Eye (tissue), 1 donor: ENCODE measurements around the gene GPRIN1.
A peak's percentile ranks its signal among the peaks of the same experiment; 100 is the strongest.

Source experiments
- DNase-seq: peaks from one replicate; pipeline ENCODE4 v3.0.0-alpha.2; 2015

Gene GPRIN1

DNA sequence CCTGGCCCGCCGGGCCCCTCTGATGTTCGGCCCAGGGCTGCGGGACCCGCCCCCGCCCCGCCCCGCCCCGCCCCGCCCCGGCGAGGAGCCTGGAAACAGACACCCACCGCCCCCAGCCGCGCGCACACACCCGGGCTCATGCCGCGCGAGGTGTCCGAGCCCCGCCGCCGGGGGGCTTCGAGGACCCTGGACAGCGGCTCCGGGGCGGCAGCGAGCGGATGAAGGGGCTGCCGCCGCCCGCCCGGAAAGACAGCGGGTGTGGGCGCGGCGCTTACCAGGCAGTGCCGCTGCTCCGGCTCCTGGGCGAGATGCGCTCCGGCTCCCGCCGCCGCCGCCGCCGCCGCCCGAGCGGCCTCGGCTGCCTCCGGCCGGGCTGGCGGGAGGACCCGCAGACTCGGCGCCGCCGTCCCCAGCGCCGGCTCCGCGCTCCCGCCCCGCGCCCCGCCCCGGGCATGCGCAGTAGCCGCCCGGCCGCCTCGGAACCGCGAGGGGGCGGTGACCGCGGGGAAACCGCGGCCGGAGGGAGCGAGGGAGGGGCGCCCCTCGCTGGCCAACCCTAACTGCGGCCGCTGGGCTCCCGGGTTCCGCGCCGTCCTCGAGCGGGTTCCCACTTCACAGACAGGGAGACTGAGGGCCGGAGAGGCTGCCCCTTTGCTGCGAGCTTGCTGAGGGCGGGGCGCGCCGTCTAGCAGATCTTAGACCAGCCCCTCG, at the start of gene GPRIN1:
Gene GPRIN1, minus strand, starts transcription at position 433 of the 711 bp plus-strand sequence. CDS start 10,322 bp downstream, outside the sequence.
- peak; percentile 84 for DNase-seq

GRCh38 chr5:176659512-176659839, 49.5 kb upstream of the GPRIN1 start:
- DNase-seq = no peak

- no peak for DNase-seq
Measured at GRCh38 chr5:176658817-176659511, 49.0 kb upstream of the GPRIN1 start.

DNA sequence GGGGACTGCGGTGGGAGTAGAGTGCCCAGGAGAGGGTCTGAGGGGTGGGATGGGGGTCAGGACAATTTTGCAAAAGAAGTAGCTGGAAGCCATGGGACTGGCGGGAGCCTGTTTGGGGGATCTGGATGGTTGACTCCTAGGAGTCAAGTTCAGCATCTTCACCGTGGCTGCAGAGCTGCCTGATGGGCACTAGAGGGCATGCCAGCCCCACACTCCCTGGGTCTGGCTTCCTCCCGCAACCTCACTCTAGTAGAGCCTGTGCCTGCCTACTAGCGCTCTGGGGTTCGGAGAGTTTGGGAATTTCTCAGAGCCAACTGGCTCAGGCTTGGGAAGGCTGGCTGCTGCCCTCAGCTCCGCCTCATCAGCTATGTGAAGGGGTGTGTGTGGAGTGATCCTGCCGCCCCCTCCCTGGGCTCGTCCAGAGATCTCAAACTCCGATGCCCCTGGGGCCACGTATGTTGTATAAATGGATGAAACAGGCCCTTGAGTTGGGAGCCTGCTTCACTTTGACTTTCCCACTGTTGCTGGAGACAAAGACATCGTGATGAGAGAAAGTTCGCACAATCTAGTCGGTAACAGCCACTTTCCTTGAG, 48.1 kb upstream of the GPRIN1 start:
- peak; percentile 84 for DNase-seq

DNA sequence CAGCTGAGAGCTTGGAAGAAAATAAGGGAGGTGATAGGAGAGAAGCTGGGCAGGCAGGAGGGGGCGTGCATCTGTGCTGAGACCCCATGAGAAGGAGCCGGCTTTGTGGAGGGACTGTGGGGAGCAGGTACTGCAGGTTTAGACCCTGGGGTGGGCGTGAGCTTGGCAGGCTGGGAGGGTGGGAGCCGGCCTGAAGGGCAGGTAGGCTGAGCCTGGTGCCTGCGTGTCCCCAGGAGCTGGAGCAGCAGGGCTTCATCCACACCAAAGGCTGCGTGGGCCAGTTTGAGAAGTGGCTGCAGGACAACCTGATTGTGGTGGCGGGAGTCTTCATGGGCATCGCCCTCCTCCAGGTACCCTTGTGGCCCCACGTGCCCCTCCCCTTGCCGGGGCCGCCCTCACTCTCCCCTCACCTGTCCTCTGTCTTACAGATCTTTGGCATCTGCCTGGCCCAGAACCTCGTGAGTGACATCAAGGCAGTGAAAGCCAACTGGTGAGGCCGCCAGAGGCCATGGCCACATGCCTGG, 46.6 kb upstream of the GPRIN1 start:
- no peak for DNase-seq

DNA sequence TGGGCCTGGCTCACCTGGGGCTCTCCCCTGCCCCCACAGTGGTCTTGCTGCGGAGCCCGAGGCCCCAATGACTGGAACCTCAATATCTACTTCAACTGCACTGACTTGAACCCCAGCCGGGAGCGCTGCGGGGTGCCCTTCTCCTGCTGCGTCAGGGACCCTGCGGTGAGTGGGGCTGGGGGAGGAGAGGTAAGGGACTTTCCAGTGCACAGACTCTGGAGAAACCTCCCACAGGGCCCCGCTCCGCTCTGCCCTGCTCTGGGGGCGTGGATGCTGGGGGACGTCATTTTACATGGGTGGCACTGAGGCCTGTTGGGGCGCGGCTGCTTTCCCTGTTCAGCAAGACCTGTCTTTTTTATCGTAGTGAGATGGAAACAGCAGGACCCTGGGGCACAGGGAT, 44.9 kb upstream of the GPRIN1 start:
- DNase-seq = no peak

- DNase-seq = no peak
Measured at GRCh38 chr5:176653401-176654385, 43.7 kb upstream of the GPRIN1 start.

- no peak for DNase-seq
Measured at GRCh38 chr5:176652136-176652535, 42.2 kb upstream of the GPRIN1 start.

DNA sequence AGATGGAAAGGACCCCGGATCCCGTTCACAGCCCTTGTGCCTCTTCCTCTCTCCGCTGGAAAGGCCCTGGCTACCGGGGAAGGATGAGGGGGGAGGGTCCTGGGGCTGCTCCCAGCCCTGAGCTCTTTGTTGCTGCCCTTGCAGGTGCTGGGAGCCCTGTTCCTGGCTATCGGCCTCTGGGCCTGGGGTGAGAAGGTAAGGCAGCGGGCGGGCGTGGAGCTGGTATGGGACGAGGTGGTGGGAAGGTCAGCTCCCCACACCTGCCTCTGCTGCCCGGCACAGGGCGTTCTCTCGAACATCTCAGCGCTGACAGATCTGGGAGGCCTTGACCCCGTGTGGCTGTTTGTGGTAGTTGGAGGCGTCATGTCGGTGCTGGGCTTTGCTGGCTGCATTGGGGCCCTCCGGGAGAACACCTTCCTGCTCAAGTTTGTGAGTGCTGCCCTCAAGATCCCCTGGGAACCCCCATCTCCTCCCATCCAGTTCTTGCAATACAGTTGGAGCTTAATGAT, 41.6 kb upstream of the GPRIN1 start:
- no peak for DNase-seq

DNA sequence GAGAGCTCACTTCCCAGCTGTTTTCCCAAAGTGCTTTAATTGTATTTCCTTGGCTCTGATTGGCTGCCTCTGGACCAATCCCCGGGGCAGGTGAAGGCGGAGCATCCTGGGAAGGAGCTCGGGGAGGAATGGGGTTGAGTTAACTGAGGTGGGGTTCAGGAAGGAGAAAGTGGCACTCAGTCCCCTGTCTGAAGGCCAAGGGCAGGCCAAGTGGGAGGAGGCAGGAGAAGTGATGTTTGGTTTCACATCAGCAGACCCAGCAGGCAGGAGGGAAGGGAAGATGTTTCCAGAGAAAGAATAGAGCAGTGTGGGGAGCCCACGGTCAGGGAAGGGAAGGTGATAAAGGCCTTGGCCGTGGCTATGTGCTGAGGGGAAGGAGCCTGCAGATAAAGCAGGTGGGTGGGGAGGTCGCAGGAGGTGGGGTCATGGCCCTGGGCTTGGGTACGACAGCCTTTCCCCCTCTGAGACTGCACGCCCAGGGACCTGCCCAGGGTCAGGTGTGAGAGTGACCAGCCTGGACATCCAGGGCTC, 40.5 kb upstream of the GPRIN1 start:
- no peak for DNase-seq

GRCh38 chr5:176648474-176649194, 38.7 kb upstream of the GPRIN1 start:
- DNase-seq = no peak

- DNase-seq = peak; percentile 67
Measured at GRCh38 chr5:176647843-176648473, 38.0 kb upstream of the GPRIN1 start.

DNA sequence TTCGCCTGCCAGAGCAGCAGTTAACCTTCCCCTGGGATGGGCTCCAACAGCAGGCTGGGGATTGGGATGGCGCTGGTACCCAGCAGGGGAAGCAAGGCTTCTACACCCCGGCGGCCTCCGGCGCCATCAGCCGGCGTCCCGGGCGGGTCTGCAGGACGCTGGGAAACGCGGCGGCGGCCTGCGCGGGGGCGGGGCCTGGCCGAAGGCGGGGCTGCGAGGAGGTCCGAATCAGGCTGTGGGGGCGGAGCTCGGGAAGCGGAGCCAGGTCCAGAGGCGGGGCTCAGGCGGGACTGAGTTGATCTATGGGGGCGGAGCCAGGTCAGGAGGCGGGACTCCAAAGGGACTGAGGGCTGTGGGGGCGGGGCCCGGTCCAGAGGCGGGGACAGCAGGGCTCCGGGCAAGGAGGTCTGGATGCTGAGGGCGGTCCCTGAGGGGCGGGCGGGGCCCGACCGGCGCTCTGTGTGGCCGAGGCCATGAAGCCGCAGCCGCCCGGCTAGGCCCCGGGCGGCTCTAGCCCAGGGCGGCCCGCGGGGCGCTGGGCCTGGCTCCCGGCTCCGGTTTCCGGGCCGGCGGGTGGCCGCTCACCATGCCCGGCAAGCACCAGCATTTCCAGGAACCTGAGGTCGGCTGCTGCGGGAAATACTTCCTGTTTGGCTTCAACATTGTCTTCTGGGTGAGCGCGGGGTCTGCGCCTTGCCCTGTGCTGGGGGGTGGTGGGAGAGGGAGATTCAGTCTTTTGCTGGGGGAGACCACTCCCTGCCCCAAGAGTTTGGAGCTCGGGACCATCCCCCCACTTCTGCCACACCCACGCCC, 37.3 kb upstream of the GPRIN1 start, which contains the start of gene TSPAN17:
Gene TSPAN17, plus strand, starts transcription at position 455 of the 813 bp plus-strand sequence. Its CDS starts 132 bp downstream, at position 587.
- DNase-seq = peak; percentile 100

DNA sequence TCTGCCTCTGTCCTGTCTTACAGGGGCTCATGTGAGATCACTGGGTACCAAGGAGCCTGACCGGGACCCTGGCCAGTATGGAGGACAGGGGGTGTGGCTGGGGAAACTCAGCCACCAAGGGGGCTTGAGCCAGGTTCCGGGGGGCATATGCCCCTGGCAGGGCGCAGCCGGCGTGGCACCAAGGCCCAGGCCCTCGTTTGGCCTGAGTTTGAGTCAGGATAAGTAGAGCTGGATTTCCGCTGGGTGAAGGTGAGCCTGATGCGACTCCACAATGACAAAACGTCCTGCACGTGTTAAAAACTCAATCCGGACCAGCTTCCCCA, 36.7 kb upstream of the GPRIN1 start:
- no peak for DNase-seq

DNA sequence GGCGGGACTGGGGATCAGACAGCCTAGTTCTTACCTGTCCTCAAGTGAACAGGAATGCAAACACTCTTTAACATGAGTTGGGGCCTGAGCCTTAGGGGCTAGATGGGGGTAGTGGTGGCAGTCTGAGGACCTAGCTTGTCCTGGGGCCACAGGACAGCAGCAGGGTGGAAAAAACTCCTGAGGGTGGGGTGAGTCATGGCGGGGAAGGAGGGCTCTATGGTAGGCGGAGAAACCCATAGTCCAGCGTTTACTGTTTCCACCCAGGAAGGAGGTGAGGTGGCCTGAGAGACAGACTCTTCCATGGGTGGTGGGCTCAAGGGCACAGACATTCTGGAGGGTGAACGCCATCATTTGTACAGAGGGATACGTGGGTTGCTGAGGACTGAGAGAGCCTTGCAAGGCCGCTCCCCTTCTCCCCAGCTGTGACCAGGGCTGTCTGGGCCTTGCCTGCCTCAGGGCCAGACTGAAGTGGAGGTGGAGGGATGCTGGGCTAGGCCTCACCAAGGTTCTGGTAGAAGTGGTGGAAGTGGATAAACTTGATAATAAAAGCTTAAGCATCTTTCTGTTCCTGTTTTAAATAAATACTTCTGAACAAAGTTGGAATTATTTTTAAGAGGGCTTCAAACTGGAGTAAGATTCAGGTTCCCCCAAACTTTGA, 36.2 kb upstream of the GPRIN1 start:
- DNase-seq = no peak

- no peak for DNase-seq
Measured at GRCh38 chr5:176644878-176645670, 35.1 kb upstream of the GPRIN1 start.

- DNase-seq = no peak
Measured at GRCh38 chr5:176644294-176644693, 34.3 kb upstream of the GPRIN1 start.

GRCh38 chr5:176643491-176644219, 33.7 kb upstream of the GPRIN1 start:
- DNase-seq = no peak
